ENCODE results near the gene IFNE.

DNA sequence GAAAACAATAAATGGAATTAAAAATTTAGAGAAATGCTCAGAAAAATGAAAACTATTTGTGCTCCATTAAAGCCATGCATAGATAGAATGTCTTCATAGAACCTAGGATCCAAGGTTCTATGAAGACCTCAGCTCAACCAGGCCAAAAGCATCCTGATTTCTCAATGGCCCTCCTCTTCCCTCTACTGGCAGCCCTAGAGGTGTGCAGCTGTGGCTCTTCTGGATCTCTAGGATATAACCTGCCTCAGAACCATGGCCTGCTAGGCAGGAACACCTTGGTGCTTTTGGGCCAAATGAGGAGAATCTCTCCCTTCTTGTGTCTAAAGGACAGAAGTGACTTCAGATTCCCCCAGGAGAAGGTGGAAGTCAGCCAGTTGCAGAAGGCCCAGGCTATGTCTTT is 26.8 kb downstream of the IFNE start:
- peak; percentile 67 for TF ChIP-seq CTCF (IDR thresholded peaks at IDR 0.05)
- TF ChIP-seq EZH2 (IDR thresholded peaks at IDR 0.05): no peak
